DOHH2 (cell line): ENCODE data around the gene CTIF.

Source experiments
- H3F3A ChIP-seq: fragments of 200-600 bp; sonication (generic), shearing (Covaris generic); 2 replicates; pipeline ENCODE4 v1.6.0; 2016; ENCODE audit warnings: antibody characterized with exemption, mild to moderate bottlenecking; ENCODE audit not compliant: control insufficient read depth, insufficient read depth
- H3K27ac ChIP-seq: fragments of 200-600 bp; sonication (generic); 2 replicates; pipeline ENCODE4 v1.5.1; 2014; ENCODE audit warnings: low read depth, mild to moderate bottlenecking, low read length, moderate library complexity
- H3K27me3 ChIP-seq: fragments of 200-600 bp; sonication (generic); 2 replicates; pipeline ENCODE4 v1.6.1; 2014; ENCODE audit warnings: mild to moderate bottlenecking, low read length, mixed read lengths; ENCODE audit not compliant: control insufficient read depth
- H3K36me3 ChIP-seq: fragments of 200-600 bp; sonication (generic); 2 replicates; pipeline ENCODE4 v1.6.1; 2014; ENCODE audit warnings: mild to moderate bottlenecking, low read length, moderate library complexity, mixed read lengths; ENCODE audit not compliant: control insufficient read depth
- H3K4me1 ChIP-seq: fragments of 200-600 bp; sonication (generic); 2 replicates; pipeline ENCODE4 v1.6.1; 2014; ENCODE audit warnings: mild to moderate bottlenecking, low read length, mixed read lengths; ENCODE audit not compliant: control insufficient read depth
- H3K4me2 ChIP-seq: fragments of 200-600 bp; sonication (generic); 2 replicates; pipeline ENCODE4 v1.6.0; 2014; ENCODE audit warnings: mild to moderate bottlenecking, low read length, moderate library complexity
- H3K4me3 ChIP-seq: fragments of 200-600 bp; sonication (generic); 2 replicates; pipeline ENCODE4 v1.5.1; 2014; ENCODE audit warnings: mild to moderate bottlenecking, low read length, mixed read lengths
- H3K79me2 ChIP-seq: fragments of 200-600 bp; sonication (generic); 2 replicates; pipeline ENCODE4 v1.6.1; 2014; ENCODE audit warnings: mild to moderate bottlenecking, low read length, mixed read lengths; ENCODE audit not compliant: control insufficient read depth
- H3K9me2 ChIP-seq: fragments of 200-600 bp; sonication (generic); replicated peaks from 2 replicates; pipeline ENCODE4 v1.6.1; 2014; ENCODE audit warnings: mild to moderate bottlenecking, low read length, mixed read lengths; ENCODE audit not compliant: control insufficient read depth
- H3K9me3 ChIP-seq: fragments of 200-600 bp; sonication (generic); 2 replicates; pipeline ENCODE4 v1.6.1; 2014; ENCODE audit warnings: antibody characterized with exemption, low read length, mixed read lengths; ENCODE audit not compliant: control insufficient read depth, insufficient read depth
- H4K20me1 ChIP-seq: fragments of 200-600 bp; sonication (generic); 2 replicates; pipeline ENCODE4 v1.6.0; 2014; ENCODE audit warnings: low read depth, mild to moderate bottlenecking, antibody characterized with exemption, low read length, moderate library complexity; ENCODE audit not compliant: control insufficient read depth, insufficient read depth
- CTCF ChIP-seq: fragments of 200-600 bp; sonication (generic); IDR thresholded peaks from one replicate; pipeline ENCODE4 v1.5.1; 2014; ENCODE audit warnings: antibody characterized with exemption, mild to moderate bottlenecking, low read depth, low read length; ENCODE audit not compliant: poor library complexity, severe bottlenecking
- EZH2phosphoT487 ChIP-seq: fragments of 200-600 bp; sonication (generic); IDR thresholded peaks from 2 replicates; pipeline ENCODE4 v1.6.1; 2017; ENCODE audit warnings: borderline replicate concordance, mild to moderate bottlenecking, antibody characterized with exemption, low read length, moderate library complexity, mixed read lengths

CTIF gene

GRCh38 chr18:48558248-48558647 is 19.4 kb downstream of the CTIF start:
- H4K20me1 ChIP-seq, result no peaks in the 10 kb centered on the region
- TF ChIP-seq CTCF, result no peak
- no peak for TF ChIP-seq EZH2phosphoT487
- no peaks in the 10 kb centered on the region for H3K36me3 ChIP-seq
- H3K79me2 ChIP-seq, result no peaks in the 10 kb centered on the region
- no peaks in the 10 kb centered on the region for H3F3A ChIP-seq
- H3K9me2 ChIP-seq, result no peaks in the 10 kb centered on the region
- no peaks in the 10 kb centered on the region for H3K27me3 ChIP-seq
- H3K4me2 ChIP-seq, result no peak overlapping the region
- no peak overlapping the region for H3K27ac ChIP-seq
- H3K9me3 ChIP-seq, result no peaks in the 10 kb centered on the region
- no peaks in the 10 kb centered on the region for H3K4me1 ChIP-seq
- no peak overlapping the region for H3K4me3 ChIP-seq

- Histone ChIP-seq H4K20me1 (no peaks in the 10 kb centered on the region), H3K79me2 (no peaks in the 10 kb centered on the region), H3K27ac (no peak overlapping the region), H3K4me3 (no peak overlapping the region), H3F3A (no peaks in the 10 kb centered on the region), H3K4me2 (no peak overlapping the region), H3K36me3 (no peaks in the 10 kb centered on the region), H3K9me3 (no peaks in the 10 kb centered on the region), H3K9me2 (no peaks in the 10 kb centered on the region), H3K4me1 (no peaks in the 10 kb centered on the region), H3K27me3 (no peaks in the 10 kb centered on the region)
- no peak for TF ChIP-seq CTCF
- TF ChIP-seq EZH2phosphoT487, result no peak
Measured at GRCh38 chr18:48560491-48560890, 21.7 kb downstream of the CTIF start.

GRCh38 chr18:48562075-48562474 is 23.2 kb downstream of the CTIF start:
- Histone ChIP-seq H3F3A (no peaks in the 10 kb centered on the region), H3K36me3 (no peaks in the 10 kb centered on the region), H4K20me1 (no peaks in the 10 kb centered on the region), H3K4me2 (no peak overlapping the region), H3K27me3 (no peaks in the 10 kb centered on the region), H3K9me3 (no peaks in the 10 kb centered on the region), H3K9me2 (no peaks in the 10 kb centered on the region), H3K4me3 (no peak overlapping the region), H3K4me1 (no peaks in the 10 kb centered on the region), H3K79me2 (no peaks in the 10 kb centered on the region), H3K27ac (no peak overlapping the region)
- no peak for TF ChIP-seq CTCF
- no peak for TF ChIP-seq EZH2phosphoT487

GRCh38 chr18:48563027-48563426 is 24.2 kb downstream of the CTIF start:
- Histone ChIP-seq H3K27me3 (no peaks in the 10 kb centered on the region), H3K9me3 (no peaks in the 10 kb centered on the region), H3K4me1 (no peaks in the 10 kb centered on the region), H3K9me2 (no peaks in the 10 kb centered on the region), H4K20me1 (no peaks in the 10 kb centered on the region), H3K4me2 (no peak overlapping the region), H3F3A (no peaks in the 10 kb centered on the region), H3K4me3 (no peak overlapping the region), H3K27ac (no peak overlapping the region), H3K36me3 (no peaks in the 10 kb centered on the region), H3K79me2 (no peaks in the 10 kb centered on the region)
- no peak for TF ChIP-seq CTCF
